ENCODE measurements around the gene GALNT18. TPM values are rescaled to one million over a fixed set of nuclear protein-coding genes. Genes with fewer than 3 reads are reported as not detected.

The GALNT18 gene
- total RNA-seq, 1 donor from 2014 or later = not detected

DNA sequence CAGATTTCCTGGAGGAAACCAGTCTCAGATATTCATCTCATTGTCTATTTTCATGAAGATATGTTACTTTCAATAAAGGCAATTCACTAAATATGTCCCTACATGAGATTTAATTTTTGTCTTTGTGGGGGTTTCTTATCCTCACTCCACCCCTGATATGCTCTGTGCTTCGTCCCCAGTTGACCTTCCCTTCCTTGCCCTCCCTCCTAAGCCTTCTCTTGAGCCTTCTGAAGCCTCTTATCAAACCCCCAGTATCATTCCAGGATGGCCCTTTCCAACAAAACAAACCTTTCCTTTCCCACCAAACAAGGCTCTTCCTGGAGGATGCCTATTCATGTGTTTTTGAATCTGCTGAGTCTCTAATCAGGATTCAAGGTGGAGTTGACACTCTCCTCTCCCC is 313.6 kb downstream of the GALNT18 start:
- DNase-seq (no peak), ATAC-seq (ENCODE audit: low read depth) (no peak)
- H3K4me1 Mint-ChIP-seq = peaks cover 4% of the 10 kb centered on the region
- H3K27ac Mint-ChIP-seq = no peak overlapping the region
- H3K36me3 Mint-ChIP-seq (ENCODE audit: low read depth) = no peaks in the 10 kb centered on the region
- intact Hi-C loops (cut with micrococcal nuclease) = no loop called here
- no peak for TF ChIP-seq CTCF (IDR thresholded peaks at IDR 0.05)
- POLR2A ChIA-PET = no interaction called here
- CTCF ChIA-PET = no interaction called here
- no peak overlapping the region for H3K4me3 Mint-ChIP-seq
- no peaks in the 10 kb centered on the region for H3K27me3 Mint-ChIP-seq
- no peaks in the 10 kb centered on the region for H3K9me3 Mint-ChIP-seq

DNA sequence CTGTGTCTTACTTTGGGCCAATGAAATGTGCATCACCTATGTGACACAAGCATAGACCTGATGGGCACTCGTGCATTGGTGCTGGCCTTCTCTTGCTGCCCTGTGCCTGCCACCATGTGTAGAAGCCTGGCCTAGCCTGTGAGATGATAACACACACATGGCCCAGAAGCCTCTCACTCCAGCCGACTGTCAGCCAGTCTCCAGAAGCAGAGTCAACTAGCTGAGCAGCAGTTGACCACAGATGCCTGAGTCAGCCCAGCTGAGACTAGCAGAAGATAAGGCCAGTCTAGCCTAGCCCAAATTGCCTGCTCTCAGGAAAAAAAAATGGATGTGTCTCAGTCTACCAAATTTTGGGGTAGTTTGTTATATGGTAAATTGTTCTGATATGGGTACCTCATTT is 314.9 kb downstream of the GALNT18 start:
- Mint-ChIP-seq H3K27me3 (no peaks in the 10 kb centered on the region), H3K4me3 (no peak overlapping the region), H3K27ac (no peak overlapping the region), H3K4me1 (peaks cover 4% of the 10 kb centered on the region), H3K9me3 (no peaks in the 10 kb centered on the region), H3K36me3 (ENCODE audit: low read depth) (no peaks in the 10 kb centered on the region)
- ChIA-PET CTCF (no interaction called here), POLR2A (no interaction called here)
- no peak for ATAC-seq (ENCODE audit: low read depth)
- no peak for TF ChIP-seq CTCF (IDR thresholded peaks at IDR 0.05)
- no peak for DNase-seq
- intact Hi-C loops (cut with micrococcal nuclease) = no loop called here

DNA sequence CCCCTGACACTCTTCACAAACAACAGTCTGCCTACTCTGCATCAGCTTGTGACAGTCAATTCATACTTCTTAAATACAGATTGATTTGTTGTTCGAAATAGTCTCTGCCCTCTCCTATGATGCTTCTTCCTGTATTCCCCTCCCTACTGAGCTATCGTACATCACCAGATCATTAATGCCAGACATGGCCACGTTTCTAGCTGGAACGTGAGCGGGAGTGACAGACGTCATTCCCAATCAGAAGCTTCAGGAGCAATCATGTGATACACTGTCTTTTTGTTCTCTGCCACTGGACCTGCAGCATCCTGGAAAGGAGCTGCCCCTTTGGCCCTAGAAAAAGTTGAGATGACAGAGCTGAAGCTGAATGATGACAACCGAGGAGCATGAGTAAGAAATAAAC is 317.3 kb downstream of the GALNT18 start:
- DNase-seq (no peak), ATAC-seq (ENCODE audit: low read depth) (no peak)
- no peaks in the 10 kb centered on the region for H3K4me1 Mint-ChIP-seq
- TF ChIP-seq CTCF (IDR thresholded peaks at IDR 0.05) = no peak
- intact Hi-C loops (cut with micrococcal nuclease) = no loop called here
- H3K27me3 Mint-ChIP-seq = no peaks in the 10 kb centered on the region
- no peaks in the 10 kb centered on the region for H3K36me3 Mint-ChIP-seq (ENCODE audit: low read depth)
- CTCF ChIA-PET = no interaction called here
- no peak overlapping the region for H3K4me3 Mint-ChIP-seq
- no peak overlapping the region for H3K27ac Mint-ChIP-seq
- H3K9me3 Mint-ChIP-seq = no peaks in the 10 kb centered on the region
- POLR2A ChIA-PET = no interaction called here

DNA sequence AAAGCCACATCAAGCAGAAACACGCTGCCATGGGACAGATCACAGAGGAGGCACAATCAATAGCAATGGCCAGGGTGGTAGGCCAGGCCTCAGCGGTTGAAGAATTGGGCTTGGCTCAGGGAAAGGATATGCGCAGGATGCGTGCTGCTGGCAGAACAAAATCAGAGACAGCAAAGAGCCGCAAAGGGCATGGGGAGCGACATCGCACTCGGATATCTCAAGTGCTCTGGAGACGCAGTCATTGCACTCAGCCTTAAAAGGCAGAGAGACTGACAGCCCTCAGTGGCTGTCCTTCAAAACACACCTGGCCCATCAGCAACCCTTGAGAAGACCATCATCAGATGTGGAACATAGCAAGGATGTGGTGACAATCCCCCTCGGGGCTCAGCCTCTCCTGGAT is 319.2 kb downstream of the GALNT18 start:
- no peak for DNase-seq
- H3K36me3 Mint-ChIP-seq (ENCODE audit: low read depth) = no peaks in the 10 kb centered on the region
- no peak overlapping the region for H3K4me3 Mint-ChIP-seq

GRCh38 chr11:11301212-11301611 is 320.6 kb downstream of the GALNT18 start:
- no peak overlapping the region for H3K27ac Mint-ChIP-seq
- no peak overlapping the region for H3K4me3 Mint-ChIP-seq
- no peak for TF ChIP-seq CTCF (IDR thresholded peaks at IDR 0.05)
- intact Hi-C loops (cut with micrococcal nuclease) = no loop called here
- H3K36me3 Mint-ChIP-seq (ENCODE audit: low read depth) = no peaks in the 10 kb centered on the region
- peaks cover 3% of the 10 kb centered on the region for H3K27me3 Mint-ChIP-seq
- no peak for ATAC-seq (ENCODE audit: low read depth)
- CTCF ChIA-PET = no interaction called here
- DNase-seq = no peak
- no peaks in the 10 kb centered on the region for H3K4me1 Mint-ChIP-seq
- no peaks in the 10 kb centered on the region for H3K9me3 Mint-ChIP-seq
- POLR2A ChIA-PET = no interaction called here

More for the DNA sequence above, 319.2 kb downstream of the GALNT18 start:
- intact Hi-C loops (cut with micrococcal nuclease) = no loop called here
- ATAC-seq (ENCODE audit: low read depth) = no peak
- ChIA-PET POLR2A (no interaction called here), CTCF (no interaction called here)
- Mint-ChIP-seq H3K9me3 (no peaks in the 10 kb centered on the region), H3K27me3 (peaks cover 3% of the 10 kb centered on the region), H3K27ac (no peak overlapping the region), H3K4me1 (no peaks in the 10 kb centered on the region)
- TF ChIP-seq CTCF (IDR thresholded peaks at IDR 0.05) = no peak

Data from activated B cell treated with CpG ODN at 0.5 μM for 24 hours (primary cell).